ENCODE results near the gene RPGRIP1.
"Not testable (repeated sequence)": the region's sequence is repeated elsewhere in the genome, so short reads cannot be mapped to it uniquely, and the experiment has no call there.

RPGRIP1 gene

DNA sequence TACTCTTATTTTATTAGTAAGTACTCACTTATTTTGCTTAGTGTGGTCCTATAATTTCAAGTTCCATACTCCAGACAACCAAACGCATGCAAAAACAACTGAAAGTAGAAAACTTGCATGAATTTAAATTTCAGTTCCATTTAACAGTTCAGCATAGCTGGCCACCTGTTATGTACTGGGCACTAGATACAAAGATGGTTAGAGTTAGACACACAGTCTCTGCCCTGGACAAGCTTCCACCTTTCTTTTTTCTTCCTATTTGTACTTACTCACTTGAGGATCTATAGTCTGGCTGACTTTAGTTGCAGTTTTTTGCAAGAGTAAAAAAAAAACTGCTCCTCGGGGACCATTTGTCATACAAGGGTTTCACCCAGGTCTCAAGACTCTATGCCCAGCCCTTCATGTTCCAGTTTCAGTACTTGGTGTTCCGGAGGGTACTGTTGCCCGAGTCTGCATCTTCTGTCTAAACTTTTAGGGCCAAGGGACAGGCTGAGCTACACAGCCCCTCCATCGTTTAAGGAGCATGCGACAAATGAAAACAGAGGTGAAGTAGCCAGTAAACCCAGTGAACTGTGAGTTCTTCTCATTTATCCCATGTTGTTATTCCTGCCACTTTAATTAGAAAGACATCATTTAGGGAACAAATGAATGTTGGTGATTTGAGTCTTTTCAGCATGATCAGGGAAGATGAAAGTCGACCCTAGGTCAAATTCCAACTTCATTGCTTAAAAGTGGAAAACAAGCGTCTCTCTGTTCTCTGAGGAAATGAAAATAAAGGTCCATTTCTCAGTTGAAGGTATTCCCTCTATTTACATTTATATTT is 22.3 kb downstream of the RPGRIP1 start:
- no peak for DNase-seq

GRCh38 chr14:21302836-21303140 is 22.9 kb downstream of the RPGRIP1 start:
- DNase-seq = not testable (repeated sequence)

- no peak for DNase-seq
Measured at GRCh38 chr14:21307637-21308036, 27.8 kb downstream of the RPGRIP1 start.

DNA sequence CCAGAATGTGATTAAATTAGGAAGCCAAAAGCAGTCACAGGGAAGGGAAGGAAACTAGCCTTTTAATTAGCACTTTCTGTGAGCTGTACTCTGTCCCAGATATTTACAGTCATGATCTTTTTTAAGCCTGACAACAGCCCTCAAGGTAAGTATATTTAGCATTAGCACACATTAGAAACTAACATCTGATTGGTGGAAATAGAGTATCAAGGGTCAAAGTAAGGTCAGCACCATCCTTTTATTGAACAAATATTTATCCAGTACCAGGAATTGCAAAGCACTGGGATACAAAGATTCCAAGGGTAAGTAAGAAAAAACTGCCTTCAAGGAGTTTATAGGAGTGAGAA is 28.2 kb downstream of the RPGRIP1 start:
- no peak for DNase-seq

DNA sequence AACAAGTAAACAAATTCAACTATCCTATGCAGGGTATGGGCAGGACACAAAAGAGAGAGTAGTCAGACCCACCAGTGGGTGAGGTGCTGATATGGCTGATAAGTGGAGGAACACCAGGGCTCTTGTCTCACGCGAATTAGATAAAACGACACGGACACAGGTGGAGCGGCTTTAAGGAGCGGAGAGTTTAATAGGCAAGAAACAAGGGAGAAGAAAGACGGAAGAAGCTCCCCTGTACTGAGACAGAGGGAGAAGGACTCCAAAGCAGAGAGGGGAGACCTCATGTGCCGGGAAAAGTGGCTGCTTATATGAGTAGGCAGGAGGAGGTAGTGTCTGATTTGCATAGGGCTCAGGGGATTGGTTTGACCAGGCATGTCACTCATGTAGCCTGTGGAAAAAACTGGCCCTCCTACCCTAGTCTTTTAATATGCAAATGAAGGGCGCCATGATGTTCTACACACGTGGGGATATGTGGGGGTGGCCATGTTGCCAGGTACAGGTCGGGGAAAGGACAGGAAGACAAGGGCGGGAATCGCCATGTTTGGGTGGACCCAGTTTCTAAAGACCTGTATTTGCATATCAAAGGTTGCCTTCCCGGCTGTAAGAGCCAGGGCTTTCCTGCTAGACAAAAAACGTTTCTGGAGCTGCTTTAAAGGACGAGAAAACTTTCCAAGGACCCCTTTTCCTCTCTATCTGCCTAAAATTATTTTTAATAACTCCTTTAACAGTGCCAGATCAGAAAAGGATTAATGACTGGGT is 28.8 kb downstream of the RPGRIP1 start:
- peak; percentile 96 for DNase-seq

DNA sequence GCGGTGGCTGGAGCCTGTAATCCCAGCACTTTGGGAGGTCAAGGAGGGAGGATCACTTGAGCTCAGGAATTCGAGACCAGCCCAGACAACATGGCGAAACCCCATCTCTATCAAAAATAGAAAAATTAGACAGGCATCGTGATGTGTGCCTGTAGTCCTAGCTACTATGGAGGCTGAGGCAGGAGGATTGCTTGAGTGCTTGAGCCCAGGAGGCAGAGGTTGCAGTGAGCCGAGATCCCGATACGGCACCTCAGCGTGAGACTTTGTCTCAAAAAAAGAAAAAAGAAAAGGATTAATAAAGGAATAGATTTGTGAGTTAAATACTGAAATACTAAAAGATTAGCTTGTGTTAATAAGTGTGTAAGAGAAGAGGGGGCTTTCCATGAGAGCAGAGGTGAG is 29.4 kb downstream of the RPGRIP1 start:
- no peak for DNase-seq

- no peak for DNase-seq
Measured at GRCh38 chr14:21309956-21310355, 30.1 kb downstream of the RPGRIP1 start.

GRCh38 chr14:21311614-21312013 is 31.7 kb downstream of the RPGRIP1 start:
- no peak for DNase-seq

- DNase-seq = no peak
Measured at GRCh38 chr14:21313512-21313911, 33.6 kb downstream of the RPGRIP1 start.

DNA sequence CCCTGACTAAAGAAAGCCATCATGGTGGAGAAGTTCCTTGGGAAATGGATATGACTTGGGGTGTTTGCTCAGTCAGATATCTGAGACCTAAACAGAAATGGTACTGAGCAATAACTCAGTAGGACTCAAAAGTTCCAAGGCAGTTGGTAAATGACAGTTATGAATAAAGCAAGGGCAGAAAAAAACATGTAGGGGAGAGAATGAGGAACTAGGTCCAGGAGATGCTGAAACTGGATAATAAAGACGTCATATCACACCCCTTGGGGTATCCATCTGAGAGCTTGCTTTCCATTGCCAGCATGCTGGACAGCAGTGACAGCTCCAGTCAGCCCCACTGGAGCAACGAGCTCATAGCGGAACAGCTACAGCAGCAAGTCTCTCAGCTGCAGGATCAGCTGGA is 37.5 kb downstream of the RPGRIP1 start:
- peak; percentile 71 for DNase-seq

DNA sequence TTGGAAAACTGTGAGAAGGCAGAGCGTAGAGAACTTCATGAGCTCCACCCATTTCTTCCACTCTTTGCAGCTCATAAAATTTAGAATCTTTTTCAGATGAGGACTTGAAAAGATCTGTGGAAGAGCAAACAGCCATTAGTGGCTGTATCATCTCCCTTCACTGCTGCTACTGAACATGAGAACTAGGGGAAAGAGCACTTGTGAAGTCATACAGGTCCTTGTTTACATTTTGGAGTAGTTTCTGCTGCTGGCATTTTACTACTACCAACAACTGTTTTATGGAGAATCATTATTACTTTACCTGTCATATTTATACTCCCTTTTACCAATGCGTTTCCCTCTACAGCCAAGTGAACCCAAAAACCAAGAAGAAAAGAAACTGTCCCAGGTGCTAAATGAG is 41.0 kb downstream of the RPGRIP1 start:
- DNase-seq = no peak

- DNase-seq = no peak
Measured at GRCh38 chr14:21322716-21323115, 42.8 kb downstream of the RPGRIP1 start.

- no peak for DNase-seq
Measured at GRCh38 chr14:21326972-21327371, 47.1 kb downstream of the RPGRIP1 start.
